ENCODE data around the gene PCOLCE2.

DNA sequence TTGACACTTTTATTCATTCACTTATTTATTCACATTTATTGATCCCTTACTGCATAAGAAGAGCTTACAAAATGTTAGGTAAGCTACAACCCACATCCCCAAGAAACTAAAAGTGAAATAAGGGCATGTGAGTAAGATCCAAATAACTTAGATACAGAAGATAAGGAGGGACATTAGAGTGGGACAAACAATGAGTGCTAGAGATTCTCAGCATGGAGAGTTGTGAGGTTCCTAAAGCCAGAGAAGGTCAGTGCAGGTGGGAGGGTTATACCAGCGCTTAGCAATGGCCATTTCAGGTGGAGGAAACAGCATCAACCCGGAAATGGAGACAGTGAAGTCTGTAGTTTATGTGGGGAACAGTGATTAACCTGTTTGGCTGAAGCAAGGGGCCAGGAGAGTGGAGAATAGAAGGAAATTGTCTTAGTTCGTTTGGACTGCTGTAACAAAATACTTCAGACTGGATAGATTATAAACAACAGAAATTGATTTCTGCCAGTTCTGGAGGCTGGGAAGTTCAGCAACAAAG, 25.5 kb upstream of the PCOLCE2 start:
- TF ChIP-seq EZH2 (IDR thresholded peaks at IDR 0.05; ENCODE audit: insufficient read depth, poor library complexity, severe bottlenecking), result no peak
- no peak for TF ChIP-seq EZH2phosphoT487 (IDR thresholded peaks at IDR 0.05; ENCODE audit: insufficient read depth, low read depth)

Measured in GM23248 (cell line).